Natural killer cell (primary cell): Measurements from ENCODE around the gene MFAP3L. TPM values are rescaled to one million over a fixed set of nuclear protein-coding genes. Genes with fewer than 3 reads are reported as not detected.

ENCODE experiments used
- ATAC-seq, 3 donors: fragments of 150-1000 bp in 2 of 3; fragments of 200-7000 bp in 1 of 3; cut with Tn5 transposase; 1 replicate in 1 of 3; 2 replicates in 2 of 3; pipeline ENCODE4 v1.10.0; 2021; ENCODE audit warnings: mild to moderate bottlenecking in 2 of 3, moderate library complexity in 2 of 3
- DNase-seq, 2 donors: peaks; one replicate each; pipeline versions ENCODE4 v3.0.0 to v3.0.0-alpha.2; 2013 to 2021; ENCODE audit warnings: mixed read lengths in 1 of 2
- H3K27ac ChIP-seq: one replicate; pipeline ENCODE4 v1.5.1; 2013; ENCODE audit warnings: mild to moderate bottlenecking, low read length
- H3K27me3 ChIP-seq: one replicate; pipeline ENCODE4 v1.6.1; 2013; ENCODE audit warnings: low read length; ENCODE audit not compliant: control insufficient read depth, insufficient read depth
- H3K36me3 ChIP-seq: one replicate; pipeline ENCODE4 v1.6.1; 2013; ENCODE audit warnings: low read length; ENCODE audit not compliant: control insufficient read depth, insufficient read depth
- H3K4me1 ChIP-seq: one replicate; pipeline ENCODE4 v1.6.1; 2013; ENCODE audit warnings: low read length; ENCODE audit not compliant: control insufficient read depth, insufficient read depth
- H3K4me3 ChIP-seq: one replicate; pipeline ENCODE4 v1.5.1; 2013; ENCODE audit warnings: low read length
- H3K9me3 ChIP-seq: one replicate; pipeline ENCODE4 v1.6.1; 2013; ENCODE audit warnings: low read length; ENCODE audit not compliant: control insufficient read depth, insufficient read depth
- H3K27ac Mint-ChIP-seq, 2 donors: one replicate each; pipeline ENCODE4 v1.8.0; 2022; ENCODE audit warnings: mild to moderate bottlenecking in 2 of 2, mixed read lengths in 2 of 2, moderate library complexity in 1 of 2
- H3K27me3 Mint-ChIP-seq, 2 donors: one replicate each; pipeline ENCODE4 v1.8.0; 2022; ENCODE audit warnings: low read depth in 2 of 2, mixed read lengths in 2 of 2
- H3K36me3 Mint-ChIP-seq: one replicate; pipeline ENCODE4 v1.8.0; 2022; ENCODE audit warnings: mixed read lengths
- H3K4me1 Mint-ChIP-seq, 2 donors: one replicate each; pipeline ENCODE4 v1.8.0; 2022; ENCODE audit warnings: mixed read lengths in 2 of 2
- H3K4me3 Mint-ChIP-seq: one replicate; pipeline ENCODE4 v1.8.0; 2022; ENCODE audit warnings: mild to moderate bottlenecking, moderate library complexity, mixed read lengths
- H3K9me3 Mint-ChIP-seq, 2 donors: one replicate each; pipeline ENCODE4 v1.8.0; 2022; ENCODE audit warnings: mixed read lengths in 2 of 2
- WGBS: methylation state at CpG from one replicate; pipeline ENCODE4 v1.1.7; 2013; ENCODE audit warnings: missing lambda C conversion rate; ENCODE audit not compliant: insufficient coverage; 5-methylcytosine and 5-hydroxymethylcytosine counted together
- intact Hi-C: fragments of 100-400 bp; cut with micrococcal nuclease; formaldehyde crosslinking; loops from one replicate; pipeline ENCODE4 v1.14.2; 2022
- total RNA-seq, 4 donors: library from RNA; stranded (reverse); fragments of 120-200 nt in 1 of 4; gene quantifications; one replicate each; pipeline versions ENCODE4 v1.2.3 to v1.2.4, GENCODE V29; 2013 to 2022
- TF ChIP-seq, protein P1 (sequence below): fragments of 200-600 bp; IDR thresholded peaks from one replicate; pipeline ENCODE4 v1.8.0; 2022; ENCODE audit warnings: antibody characterized with exemption

Gene MFAP3L
- total RNA-seq, 3 donors from 2014 or later (not counting 1 experiment from before 2014, with no cell fraction given): 2.8 to 5.6 (median 5.4) TPM

DNA sequence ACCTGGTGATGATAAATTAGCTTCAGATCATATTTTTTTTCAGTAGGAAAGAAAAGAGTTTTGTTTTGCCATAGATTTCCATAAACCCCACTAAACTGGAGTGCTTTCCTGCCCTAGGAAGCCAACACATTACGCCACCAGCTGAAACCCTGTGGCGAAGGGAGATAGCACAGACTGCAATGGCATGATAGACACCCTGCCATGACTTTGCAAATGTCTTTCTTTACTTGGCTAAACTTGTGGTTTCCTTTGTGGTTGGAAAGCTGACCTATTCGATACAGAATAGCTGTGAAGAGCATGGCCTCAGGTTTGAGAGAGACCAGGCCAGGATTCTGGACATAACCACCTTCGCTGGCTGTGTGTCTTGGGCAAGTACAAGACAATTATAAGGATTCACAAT is 19.1 kb downstream of the MFAP3L start:
- H3K27me3 ChIP-seq: no peaks in the 10 kb centered on the region
- Mint-ChIP-seq H3K27ac (no peak overlapping the region), H3K9me3 (no peaks in the 10 kb centered on the region), H3K4me3 (no peak overlapping the region), H3K36me3 (no peaks in the 10 kb centered on the region), H3K4me1 (peaks cover 12 to 14% of the 10 kb centered on the region in 2 donors), H3K27me3 (peaks cover 2 to 7% of the 10 kb centered on the region in 2 donors)
- no peak overlapping the region for H3K4me3 ChIP-seq
- intact Hi-C loops: no loop called here
- peaks cover 3% of the 10 kb centered on the region for H3K4me1 ChIP-seq
- H3K27ac ChIP-seq: no peak overlapping the region
- TF ChIP-seq, protein P1, sequence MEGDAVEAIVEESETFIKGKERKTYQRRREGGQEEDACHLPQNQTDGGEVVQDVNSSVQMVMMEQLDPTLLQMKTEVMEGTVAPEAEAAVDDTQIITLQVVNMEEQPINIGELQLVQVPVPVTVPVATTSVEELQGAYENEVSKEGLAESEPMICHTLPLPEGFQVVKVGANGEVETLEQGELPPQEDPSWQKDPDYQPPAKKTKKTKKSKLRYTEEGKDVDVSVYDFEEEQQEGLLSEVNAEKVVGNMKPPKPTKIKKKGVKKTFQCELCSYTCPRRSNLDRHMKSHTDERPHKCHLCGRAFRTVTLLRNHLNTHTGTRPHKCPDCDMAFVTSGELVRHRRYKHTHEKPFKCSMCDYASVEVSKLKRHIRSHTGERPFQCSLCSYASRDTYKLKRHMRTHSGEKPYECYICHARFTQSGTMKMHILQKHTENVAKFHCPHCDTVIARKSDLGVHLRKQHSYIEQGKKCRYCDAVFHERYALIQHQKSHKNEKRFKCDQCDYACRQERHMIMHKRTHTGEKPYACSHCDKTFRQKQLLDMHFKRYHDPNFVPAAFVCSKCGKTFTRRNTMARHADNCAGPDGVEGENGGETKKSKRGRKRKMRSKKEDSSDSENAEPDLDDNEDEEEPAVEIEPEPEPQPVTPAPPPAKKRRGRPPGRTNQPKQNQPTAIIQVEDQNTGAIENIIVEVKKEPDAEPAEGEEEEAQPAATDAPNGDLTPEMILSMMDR: no peak
- DNase-seq (no peak), ATAC-seq (peak in 1 of 3 donors; percentile 79)
- H3K9me3 ChIP-seq: no peaks in the 10 kb centered on the region
- 47% methylated on average over 4 of the region's 4 CpGs for WGBS
- no peaks in the 10 kb centered on the region for H3K36me3 ChIP-seq

GRCh38 chr4:170005472-170005871 is 20.7 kb downstream of the MFAP3L start:
- Mint-ChIP-seq H3K27ac (no peak overlapping the region), H3K4me1 (peaks cover 12 to 14% of the 10 kb centered on the region in 2 donors), H3K27me3 (peaks cover 2 to 7% of the 10 kb centered on the region in 2 donors), H3K4me3 (no peak overlapping the region), H3K36me3 (no peaks in the 10 kb centered on the region), H3K9me3 (no peaks in the 10 kb centered on the region)
- Histone ChIP-seq H3K9me3 (no peaks in the 10 kb centered on the region), H3K27me3 (no peaks in the 10 kb centered on the region), H3K36me3 (no peaks in the 10 kb centered on the region), H3K27ac (no peak overlapping the region), H3K4me3 (no peak overlapping the region), H3K4me1 (peaks cover 3% of the 10 kb centered on the region)
- intact Hi-C loops: no loop called here
- no peak for ATAC-seq
- DNase-seq: no peak
- TF ChIP-seq, protein P1: no peak
- WGBS: 84% methylated on average over 4 of the region's 5 CpGs

DNA sequence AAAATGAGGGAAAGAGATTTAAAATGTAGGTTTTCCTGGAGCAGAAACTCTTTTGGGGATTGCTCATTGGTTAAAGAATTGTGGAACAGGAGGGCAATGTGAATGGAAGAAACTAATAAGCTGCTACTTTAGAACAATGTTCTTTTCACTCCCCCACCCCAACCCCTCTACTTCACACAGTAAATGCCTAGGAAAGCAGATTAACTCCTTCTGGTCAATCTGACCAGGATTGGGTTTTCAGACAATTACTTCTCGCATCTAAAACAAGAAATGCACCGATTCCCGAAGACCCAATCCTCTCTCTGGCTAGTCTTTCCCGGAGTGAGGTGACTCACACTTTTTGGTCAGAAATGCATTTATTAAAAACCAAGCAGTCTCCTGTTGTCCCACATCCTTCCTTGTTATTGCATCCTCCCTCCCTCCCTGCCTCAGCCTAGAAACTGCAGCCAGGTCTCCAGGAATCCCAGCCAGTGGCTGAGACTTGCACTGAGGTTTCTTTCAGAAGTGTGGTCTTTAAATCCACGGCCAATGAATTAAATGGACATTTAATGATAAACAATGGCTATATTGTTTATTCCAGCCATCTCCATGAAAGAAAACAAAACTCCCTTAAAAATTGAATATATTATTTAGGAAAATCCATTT is 21.4 kb downstream of the MFAP3L start:
- Mint-ChIP-seq H3K27me3 (peaks cover 2 to 7% of the 10 kb centered on the region in 2 donors), H3K36me3 (no peaks in the 10 kb centered on the region), H3K4me1 (peaks cover 12 to 14% of the 10 kb centered on the region in 2 donors), H3K9me3 (no peaks in the 10 kb centered on the region), H3K4me3 (no peak overlapping the region), H3K27ac (no peak overlapping the region)
- DNase-seq (no peak), ATAC-seq (no peak)
- no peaks in the 10 kb centered on the region for H3K27me3 ChIP-seq
- no peak overlapping the region for H3K27ac ChIP-seq
- peaks cover 3% of the 10 kb centered on the region for H3K4me1 ChIP-seq
- TF ChIP-seq, protein P1: no peak
- 90% methylated on average over 4 of the region's 5 CpGs for WGBS
- H3K9me3 ChIP-seq: no peaks in the 10 kb centered on the region
- H3K4me3 ChIP-seq: no peak overlapping the region
- intact Hi-C loops: no loop called here
- no peaks in the 10 kb centered on the region for H3K36me3 ChIP-seq
